Coronary artery (tissue), 2 donors: Measurements from ENCODE around the gene CCDC93.

ENCODE experiments used
- DNase-seq: peaks from one replicate; pipeline ENCODE4 v3.0.0-alpha.2; 2017; ENCODE audit warnings: low spot score
- H3K27ac ChIP-seq, 2 donors: fragments of 200-600 bp; sonication (generic); one replicate each; pipeline ENCODE4 v1.5.1; 2016 to 2019
- H3K4me3 ChIP-seq: fragments of 200-600 bp; sonication (generic); 2 replicates; pipeline ENCODE4 v1.5.1; 2016; ENCODE audit warnings: mild to moderate bottlenecking, moderate library complexity
- CTCF ChIP-seq: fragments of 200-600 bp; sonication (generic); IDR thresholded peaks from one replicate; pipeline ENCODE4 v1.5.1; 2019; ENCODE audit warnings: antibody characterized with exemption

Gene CCDC93

GRCh38 chr2:118051826-118052358, 38.0 kb upstream of the CCDC93 start:
- Histone ChIP-seq H3K4me3 (no peak overlapping the region), H3K27ac (no peak overlapping the region)
- no peak for DNase-seq
- TF ChIP-seq CTCF: no peak

GRCh38 chr2:118050974-118051373, 37.1 kb upstream of the CCDC93 start:
- no peak overlapping the region for H3K27ac ChIP-seq

GRCh38 chr2:118050386-118050785, 36.5 kb upstream of the CCDC93 start:
- no peak overlapping the region for H3K27ac ChIP-seq
- DNase-seq: no peak
- TF ChIP-seq CTCF: no peak
- no peak overlapping the region for H3K4me3 ChIP-seq

More at GRCh38 chr2:118050974-118051373, 37.1 kb upstream of the CCDC93 start:
- DNase-seq: no peak
- H3K4me3 ChIP-seq: no peak overlapping the region
- TF ChIP-seq CTCF: no peak

GRCh38 chr2:118049816-118050140, 35.9 kb upstream of the CCDC93 start:
- no peak for DNase-seq
- no peak overlapping the region for H3K27ac ChIP-seq
- TF ChIP-seq CTCF: no peak
- no peak overlapping the region for H3K4me3 ChIP-seq

- H3K4me3 ChIP-seq: no peak overlapping the region
- DNase-seq: no peak
- TF ChIP-seq CTCF: no peak
- H3K27ac ChIP-seq: no peak overlapping the region
Measured at GRCh38 chr2:118049140-118049815, 35.4 kb upstream of the CCDC93 start.

- H3K4me3 ChIP-seq: no peak overlapping the region
- DNase-seq: no peak
- TF ChIP-seq CTCF: no peak
- H3K27ac ChIP-seq: no peak overlapping the region
Measured at GRCh38 chr2:118048401-118048800, 34.5 kb upstream of the CCDC93 start.

- H3K27ac ChIP-seq: no peak overlapping the region
- no peak for DNase-seq
- no peak overlapping the region for H3K4me3 ChIP-seq
- TF ChIP-seq CTCF: no peak
Measured at GRCh38 chr2:118047380-118047826, 33.5 kb upstream of the CCDC93 start.
